Uterus (tissue), 4 donors: ENCODE results near the gene CAPRIN2. TPM values are rescaled to one million over a fixed set of nuclear protein-coding genes. Genes with fewer than 3 reads are reported as not detected.

ENCODE experiments used
- DNase-seq, 2 donors: peaks; one replicate each; pipeline ENCODE4 v3.0.0-alpha.2; 2019 to 2020
- H3K27ac ChIP-seq, 2 donors: fragments of 200-600 bp; sonication (generic); 1 replicate in 1 of 2; 2 replicates in 1 of 2; pipeline ENCODE4 v1.5.1; 2016 to 2018
- H3K27me3 ChIP-seq, 2 donors: fragments of 200-600 bp; sonication (generic); one replicate each; pipeline ENCODE4 v1.5.1; 2018 to 2019; ENCODE audit warnings: control low read depth in 1 of 2
- H3K36me3 ChIP-seq, 2 donors: fragments of 200-600 bp; sonication (generic); one replicate each; pipeline ENCODE4 v1.5.1; 2019; ENCODE audit warnings: control low read depth in 1 of 2
- H3K4me1 ChIP-seq, 2 donors: fragments of 200-600 bp; sonication (generic); one replicate each; pipeline ENCODE4 v1.5.1; 2018 to 2019; ENCODE audit warnings: control low read depth in 1 of 2
- H3K4me3 ChIP-seq, 2 donors: fragments of 200-600 bp; sonication (generic); 1 replicate in 1 of 2; 2 replicates in 1 of 2; pipeline ENCODE4 v1.5.1; 2018 to 2019; ENCODE audit warnings: mild to moderate bottlenecking in 1 of 2
- H3K9me3 ChIP-seq, 2 donors: fragments of 200-600 bp; sonication (generic); one replicate each; pipeline ENCODE4 v1.5.1; 2019; ENCODE audit warnings: control low read depth in 1 of 2
- CTCF ChIP-seq, 4 experiments: fragments of 200-600 bp in 2 of 4; fragments of 450-650 bp in 2 of 4; sonication (generic) in 2 of 4; IDR thresholded peaks; one replicate each; pipeline ENCODE4 v1.5.1; 2016 to 2019; ENCODE audit warnings: antibody characterized with exemption in 4 of 4, mild to moderate bottlenecking in 2 of 4, moderate library complexity in 1 of 4
- POLR2A ChIP-seq, 2 donors: fragments of 450-650 bp; IDR thresholded peaks; one replicate each; pipeline ENCODE4 v1.6.1; 2016; ENCODE audit warnings: antibody characterized with exemption in 2 of 2, mild to moderate bottlenecking in 1 of 2, moderate library complexity in 1 of 2
- intact Hi-C: fragments of 100-400 bp; cut with DNase I; formaldehyde crosslinking; loops from one replicate; pipeline ENCODE4 v1.15.1; 2023; ENCODE audit warnings: low total_unique reads
- total RNA-seq, 4 donors: library from RNA; depleted of rRNA in 3 of 4; stranded (reverse); fragments of >200 nt in 3 of 4; gene quantifications; one replicate each; pipeline versions ENCODE4 v1.1.0 to v1.2.4, GENCODE V29; 2014 to 2023
- donor health status: DM: yes; HTN: yes; CAD: no.

Gene CAPRIN2
- total RNA-seq: 10 to 100 TPM in 3 of 4 donors, 1 to 10 TPM in 1; 8.2 to 47.6 (median 35.8) TPM

GRCh38 chr12:30754750-30755394, at the start of gene CAPRIN2:
TSS of gene CAPRIN2 (minus strand) at chr12:30754951. CDS start at chr12:30753520, 1,431 bp downstream.
- intact Hi-C loops: no loop called here

GRCh38 chr12:30797689-30798088, 42.9 kb upstream of the CAPRIN2 start:
- intact Hi-C loops: no loop called here
- Histone ChIP-seq H3K27ac (no peak overlapping the region), H3K4me1 (no peaks in the 10 kb centered on the region), H3K9me3 (no peaks in the 10 kb centered on the region), H3K36me3 (no peaks in the 10 kb centered on the region), H3K4me3 (no peak overlapping the region), H3K27me3 (no peaks in the 10 kb centered on the region)
- no peak for TF ChIP-seq POLR2A (IDR thresholded peaks at IDR 0.05)
- no peak for TF ChIP-seq CTCF (IDR thresholded peaks at IDR 0.05)
- DNase-seq: no peak

More at GRCh38 chr12:30754750-30755394, at the start of gene CAPRIN2:
- no peaks in the 10 kb centered on the region for H3K36me3 ChIP-seq
- no peaks in the 10 kb centered on the region for H3K27me3 ChIP-seq
- peak; percentile 93 to 96 for DNase-seq
- H3K9me3 ChIP-seq: no peaks in the 10 kb centered on the region
- H3K4me1 ChIP-seq: no peaks in the 10 kb centered on the region
- TF ChIP-seq CTCF (IDR thresholded peaks at IDR 0.05) (peak in 3 of 4 experiments; percentile 22 to 57 (median 47)), POLR2A (IDR thresholded peaks at IDR 0.05) (peak; percentile 22 to 86)
- peak within 1 kb of the TSS; percentile 52 to 86 for H3K4me3 ChIP-seq
- H3K27ac ChIP-seq: peak within 1 kb of the TSS; percentile 78 to 90

GRCh38 chr12:30796891-30797371, 42.2 kb upstream of the CAPRIN2 start:
- intact Hi-C loops: no loop called here
- TF ChIP-seq CTCF (IDR thresholded peaks at IDR 0.05) (no peak), POLR2A (IDR thresholded peaks at IDR 0.05) (no peak)
- Histone ChIP-seq H3K27ac (no peak overlapping the region), H3K36me3 (no peaks in the 10 kb centered on the region), H3K4me3 (peak overlapping the region; percentile 32 to 51), H3K9me3 (no peaks in the 10 kb centered on the region), H3K4me1 (no peaks in the 10 kb centered on the region), H3K27me3 (no peaks in the 10 kb centered on the region)
- DNase-seq: no peak

GRCh38 chr12:30796313-30796780, 41.6 kb upstream of the CAPRIN2 start:
- Histone ChIP-seq H3K4me1 (no peaks in the 10 kb centered on the region), H3K4me3 (peak overlapping the region; percentile 32 to 51), H3K36me3 (no peaks in the 10 kb centered on the region), H3K27me3 (no peaks in the 10 kb centered on the region), H3K9me3 (no peaks in the 10 kb centered on the region), H3K27ac (peak overlapping the region in 1 of 2 donors; percentile 49)
- intact Hi-C loops: no loop called here
- no peak for TF ChIP-seq POLR2A (IDR thresholded peaks at IDR 0.05)
- TF ChIP-seq CTCF (IDR thresholded peaks at IDR 0.05): no peak
- no peak for DNase-seq
